HG02763 (cell line): ENCODE measurements around the gene ARHGAP31.
"Not testable (repeated sequence)": the region's sequence is repeated elsewhere in the genome, so short reads cannot be mapped to it uniquely, and the experiment has no call there.

Experiments
- ATAC-seq: cut with Tn5 transposase; IDR thresholded peaks from one replicate; pipeline ENCODE4 v1.9.1; 2021; ENCODE audit warnings: mild to moderate bottlenecking, moderate library complexity; ENCODE audit not compliant: unreplicated experiment

Gene ARHGAP31

DNA sequence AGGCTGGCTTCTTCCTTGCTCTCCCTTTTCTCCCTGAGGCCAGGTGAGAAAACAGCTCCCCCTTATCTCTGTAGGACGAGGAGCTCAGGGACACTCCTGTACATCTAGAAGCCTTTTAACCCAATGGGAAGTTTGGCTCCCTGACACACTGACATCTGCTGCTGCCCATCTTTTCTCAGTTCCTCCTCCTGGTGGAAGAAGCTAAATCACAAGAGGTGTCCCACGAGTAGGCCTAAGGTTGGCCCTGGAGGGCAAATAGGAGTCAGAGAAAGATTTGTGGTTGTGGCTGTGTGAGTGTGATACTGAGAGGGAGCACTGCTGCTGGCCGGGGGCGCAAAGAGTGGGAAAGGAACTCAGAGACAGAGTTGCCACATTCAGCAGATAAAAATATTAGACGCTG, 49.5 kb downstream of the ARHGAP31 start:
- ATAC-seq: peak; percentile 72

DNA sequence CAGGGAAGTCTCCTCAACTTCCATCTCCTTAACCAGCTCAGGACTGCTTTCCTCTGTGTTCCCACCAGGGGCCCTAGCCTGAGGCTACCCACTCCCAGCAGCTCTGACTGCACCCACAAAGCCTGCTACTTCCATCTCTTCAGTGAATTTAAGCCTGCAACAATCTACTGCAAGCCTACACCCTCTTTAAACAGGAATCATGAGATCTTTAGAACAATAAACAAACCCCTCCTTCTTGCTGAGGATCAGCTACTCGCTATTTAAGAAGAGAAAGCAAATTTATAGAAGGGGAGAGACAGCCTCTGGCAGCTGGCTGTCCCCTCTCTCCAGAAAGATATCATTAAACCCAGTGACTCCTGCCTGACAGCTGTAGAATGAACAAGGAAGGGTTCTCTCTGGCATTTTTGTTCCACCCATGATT, 51.9 kb downstream of the ARHGAP31 start:
- no peak for ATAC-seq

DNA sequence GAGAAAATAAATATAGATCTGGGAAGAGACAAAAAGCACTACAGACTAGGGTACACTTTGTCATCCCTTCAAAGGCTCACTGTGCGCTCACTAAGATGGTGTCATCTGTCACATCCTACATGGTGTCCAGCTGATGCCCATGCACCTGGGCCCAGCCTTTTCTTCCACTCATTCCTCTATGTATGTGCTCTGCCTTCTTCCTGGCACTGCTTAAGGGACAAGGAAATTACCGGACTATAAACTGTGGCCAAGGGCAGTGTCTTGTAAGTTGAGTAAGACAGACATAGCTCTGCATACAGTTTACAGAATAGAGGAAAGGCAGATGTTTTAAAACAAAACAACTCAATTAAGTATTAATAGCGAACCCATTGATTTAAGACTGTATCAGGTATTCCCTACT, 52.9 kb downstream of the ARHGAP31 start:
- no peak for ATAC-seq

DNA sequence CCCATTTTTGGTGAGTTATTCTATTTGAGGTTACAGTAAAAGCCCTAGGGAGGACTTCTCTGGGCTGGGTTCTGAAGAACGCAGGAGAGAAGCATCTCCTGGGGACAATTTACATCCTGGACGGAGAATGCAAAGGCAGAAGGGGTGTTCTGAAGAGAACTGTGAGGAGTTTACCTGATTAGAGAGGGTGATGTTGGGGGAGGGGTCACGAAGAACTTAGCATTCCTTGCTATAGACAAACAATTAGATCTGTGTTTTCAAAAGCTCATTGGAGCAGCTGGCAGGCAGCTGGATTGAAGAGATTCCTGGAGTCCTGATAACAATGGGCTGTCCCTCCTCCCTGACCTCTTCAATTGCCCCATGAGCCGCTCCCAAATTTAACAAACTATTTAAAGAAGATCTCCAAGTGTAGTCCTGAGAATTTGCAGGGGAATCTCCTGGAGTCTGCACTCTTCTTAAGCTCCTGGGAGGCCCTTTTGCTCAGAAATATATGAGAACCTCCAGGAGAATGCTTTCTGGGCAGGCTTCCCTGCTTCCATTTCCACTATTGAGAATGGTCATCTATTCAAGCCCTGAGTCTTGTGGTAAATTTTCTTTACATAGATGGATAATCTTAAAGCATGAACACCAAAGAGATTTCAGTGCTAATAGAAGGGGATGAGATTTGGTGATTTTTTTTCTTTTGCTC, 55.3 kb downstream of the ARHGAP31 start:
- ATAC-seq: no peak

DNA sequence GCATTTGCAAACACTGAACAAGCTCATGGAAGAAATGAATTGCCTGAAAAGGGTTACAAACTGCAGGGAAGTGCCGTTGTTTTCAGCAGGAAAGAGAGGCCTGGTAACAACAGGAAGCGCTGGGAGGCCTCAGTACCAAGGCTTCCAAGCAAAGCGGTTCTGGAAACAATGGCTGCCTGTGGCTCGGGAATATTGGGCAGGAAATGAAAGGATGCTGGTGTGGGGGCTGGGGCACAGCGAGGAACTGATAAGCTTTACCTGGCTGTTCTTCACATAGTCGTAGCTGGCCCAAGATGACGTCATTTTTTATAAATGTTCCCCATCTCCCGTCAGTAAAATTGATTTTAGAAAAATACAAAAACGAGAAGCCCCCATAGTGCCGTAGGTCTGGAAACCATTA, 55.9 kb downstream of the ARHGAP31 start:
- no peak for ATAC-seq

DNA sequence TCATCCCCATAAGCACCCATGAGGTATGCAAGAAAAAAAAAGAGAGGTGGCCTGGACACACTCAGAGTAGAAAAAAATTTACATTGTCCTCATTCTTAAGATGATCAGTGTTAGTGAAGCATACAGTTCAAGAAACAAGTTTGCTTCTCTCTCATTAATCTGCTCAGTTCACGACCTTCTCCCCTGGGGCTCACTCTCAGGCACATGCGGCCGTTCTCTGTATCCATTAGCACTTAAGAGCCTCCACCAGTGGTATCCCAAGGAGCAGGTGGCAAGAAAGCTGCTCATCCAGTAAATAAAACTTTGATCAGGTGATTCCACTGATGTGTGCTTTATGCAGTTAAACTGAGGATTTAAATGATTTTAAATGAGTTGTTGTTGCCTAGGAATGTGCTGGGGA, 57.4 kb downstream of the ARHGAP31 start:
- no peak for ATAC-seq

DNA sequence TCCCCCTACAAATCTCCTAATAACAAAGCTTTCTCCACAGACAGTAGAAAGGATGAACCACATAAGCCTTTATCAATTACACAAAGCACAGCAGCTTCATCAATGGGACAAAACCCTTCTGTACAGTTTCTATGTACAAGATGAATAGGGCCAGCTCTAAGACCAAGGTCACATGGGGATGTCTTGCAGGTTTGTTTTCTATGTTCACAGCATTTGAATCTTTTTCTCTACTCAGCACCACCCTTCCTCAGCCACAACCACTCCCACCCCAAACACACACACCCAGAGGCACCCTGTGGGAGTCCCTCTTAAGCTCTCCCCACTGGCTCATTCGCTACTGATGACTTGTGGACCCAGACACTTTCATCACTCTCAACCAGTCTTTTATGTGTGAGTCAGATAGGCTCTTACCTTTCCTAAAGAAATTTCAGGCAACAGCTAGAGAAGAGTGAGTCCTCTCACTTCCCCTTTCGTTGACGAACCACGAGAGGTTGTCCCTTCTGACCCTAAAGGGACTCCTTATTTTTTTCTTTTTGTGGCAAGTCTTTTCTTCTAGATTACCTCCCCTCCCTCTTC, 57.9 kb downstream of the ARHGAP31 start:
- peak; percentile 98 for ATAC-seq

DNA sequence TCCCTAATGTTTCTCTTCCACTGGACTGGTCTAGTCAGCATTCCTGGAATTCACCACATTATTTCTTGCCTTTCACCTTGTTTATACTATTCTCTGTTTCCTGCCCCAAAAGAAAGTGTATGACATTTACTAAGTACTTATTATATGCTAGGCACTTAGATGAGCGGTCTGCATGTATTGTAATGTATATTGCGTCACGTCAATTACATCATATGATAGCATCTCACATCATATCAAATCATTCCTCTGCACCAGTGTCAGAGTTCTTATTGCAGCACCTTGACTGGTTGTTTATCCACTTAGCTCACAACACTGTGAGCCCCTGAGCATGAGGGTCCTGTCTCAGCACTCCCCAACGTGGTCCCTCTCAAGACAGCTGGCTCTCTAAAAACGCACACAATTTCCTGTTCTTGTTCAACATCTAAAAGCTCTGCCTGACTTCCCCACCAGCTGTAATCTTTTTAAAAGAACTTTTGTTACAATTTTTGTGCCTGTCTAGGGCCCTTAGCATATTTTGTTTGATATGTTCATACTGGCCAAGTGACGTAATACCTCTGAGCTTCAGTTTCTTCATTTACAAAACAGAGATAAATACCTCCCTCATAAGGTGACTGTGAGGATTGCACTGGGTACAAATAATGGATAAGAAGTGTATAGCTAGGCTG, 58.8 kb downstream of the ARHGAP31 start:
- ATAC-seq: no peak

DNA sequence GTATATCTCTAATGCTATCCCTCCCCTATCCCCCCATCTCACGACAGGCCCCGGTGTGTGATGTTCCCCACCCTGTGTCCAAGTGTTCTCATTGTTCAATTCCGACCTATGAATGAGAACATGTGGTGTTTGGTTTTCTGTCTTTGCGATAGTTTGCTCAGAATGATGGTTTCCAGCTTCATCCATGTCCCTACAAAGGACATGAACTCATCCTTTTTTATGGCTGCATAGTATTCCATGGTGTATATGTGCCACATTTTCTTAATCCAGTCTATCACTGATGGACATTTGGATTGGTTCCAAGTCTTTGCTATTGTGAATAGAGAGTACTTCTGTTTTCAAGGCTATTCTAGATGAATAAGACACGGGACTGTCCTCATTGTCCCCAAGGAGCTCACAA, 61.4 kb downstream of the ARHGAP31 start:
- not testable (repeated sequence) for ATAC-seq

DNA sequence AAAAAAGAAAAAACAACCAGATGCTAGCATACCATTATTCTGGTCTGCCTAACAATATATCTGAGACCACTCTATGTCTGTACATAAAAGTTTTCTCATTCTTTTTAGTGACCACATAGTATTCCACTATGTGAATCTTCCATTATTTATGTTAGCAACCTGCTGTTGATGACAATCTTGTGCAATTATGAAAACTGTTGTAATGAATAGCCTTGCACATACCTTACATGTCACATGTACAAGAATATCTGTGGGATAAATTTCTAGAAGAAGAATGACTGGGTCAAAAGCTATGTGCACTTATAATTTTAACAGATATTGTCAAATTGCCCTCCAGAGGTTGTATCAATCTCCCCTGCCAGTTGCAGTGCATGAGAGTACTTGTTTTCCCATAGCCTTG, 62.5 kb downstream of the ARHGAP31 start:
- ATAC-seq: no peak

DNA sequence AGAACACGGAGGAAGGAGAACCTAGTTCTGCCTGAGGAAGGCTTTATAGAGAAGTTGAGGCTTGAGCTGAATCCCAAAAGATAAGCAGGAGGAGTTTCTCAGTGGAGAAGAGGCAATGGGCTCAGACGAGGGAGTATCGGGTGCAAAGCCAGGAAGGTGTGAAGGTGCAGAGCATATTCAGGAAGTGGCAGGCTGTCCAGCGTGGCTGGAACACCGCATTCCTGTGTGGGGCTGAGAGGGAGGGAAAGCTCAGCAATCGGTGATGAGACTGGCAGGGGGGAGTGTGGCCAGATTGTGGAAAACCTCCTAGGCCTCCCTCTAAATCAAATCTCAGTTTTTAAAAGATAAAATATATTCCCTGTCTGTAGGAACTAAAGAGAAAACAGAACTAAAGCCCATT, 63.0 kb downstream of the ARHGAP31 start:
- ATAC-seq: no peak

DNA sequence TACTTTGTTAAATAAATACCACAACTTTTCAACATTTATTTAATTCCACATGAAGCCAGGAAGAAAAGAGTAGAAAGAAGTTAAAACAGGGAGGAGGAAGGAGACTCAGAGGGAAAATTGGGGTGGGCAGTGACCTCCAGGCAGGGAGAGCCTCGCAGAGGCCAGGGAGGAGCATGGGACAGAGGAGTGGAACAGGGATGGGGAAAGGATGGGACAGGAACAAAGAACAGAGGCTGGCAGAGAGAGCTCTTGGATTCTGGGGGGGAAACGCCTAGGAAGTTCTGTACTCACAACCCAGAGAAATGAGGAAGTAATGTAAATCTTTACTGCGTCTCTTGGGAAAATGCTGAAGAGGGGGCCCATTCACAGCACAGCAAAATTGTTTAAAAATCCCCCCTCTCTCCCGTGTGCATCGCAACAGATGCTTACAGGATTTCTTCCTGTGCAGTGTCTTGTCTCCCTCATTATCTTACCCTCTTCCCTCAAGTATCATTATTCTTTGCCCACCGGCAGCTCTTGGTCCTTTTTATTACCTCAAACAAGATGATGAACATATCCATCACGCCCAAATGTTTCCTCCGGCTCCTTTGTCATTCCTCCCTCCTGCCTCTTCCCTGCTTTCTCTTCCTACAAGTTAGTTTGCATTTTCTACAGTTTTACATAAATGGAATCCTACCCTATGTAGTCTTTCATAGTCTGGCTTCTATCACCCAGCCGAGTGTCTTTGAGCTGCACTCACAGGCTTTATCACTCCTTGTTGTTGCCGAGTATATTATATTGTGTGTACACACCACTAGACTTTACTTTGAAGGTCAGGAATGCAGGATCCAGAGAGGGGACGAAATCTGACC, 65.5 kb downstream of the ARHGAP31 start:
- ATAC-seq: no peak

DNA sequence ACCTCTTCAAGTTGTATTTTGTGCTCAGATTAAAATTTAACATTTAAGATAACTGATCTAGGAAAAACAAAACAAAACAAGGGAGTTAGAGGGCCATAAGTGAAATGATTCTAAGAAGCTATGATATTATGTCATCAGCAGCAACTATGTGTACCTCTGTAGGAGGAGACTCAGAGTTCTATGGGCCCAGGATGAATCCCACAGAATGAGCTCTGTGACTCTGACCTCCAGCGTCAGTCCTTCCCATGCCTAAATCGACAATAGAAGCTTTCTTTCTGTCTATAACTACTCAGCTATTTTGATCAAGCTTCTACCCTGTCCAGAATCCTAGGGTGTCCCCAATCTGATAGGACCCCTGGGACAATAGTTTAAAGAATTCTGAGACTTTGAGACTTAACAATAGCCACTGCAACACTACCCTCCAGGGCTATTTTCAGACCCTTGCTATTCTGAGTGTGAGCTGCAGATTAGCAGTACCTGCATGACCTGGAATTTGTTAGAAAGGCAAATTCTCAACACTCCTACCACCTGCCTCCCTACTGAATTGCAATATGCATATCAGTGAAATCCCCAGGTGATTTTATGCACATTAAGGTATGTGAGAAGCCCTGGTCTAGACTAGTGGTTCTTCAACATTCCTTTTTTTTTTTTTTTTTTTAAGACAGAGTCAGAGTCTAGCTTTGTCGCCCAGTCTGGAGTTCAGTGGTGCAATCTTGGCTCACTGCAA, 66.7 kb downstream of the ARHGAP31 start:
- ATAC-seq: no peak

DNA sequence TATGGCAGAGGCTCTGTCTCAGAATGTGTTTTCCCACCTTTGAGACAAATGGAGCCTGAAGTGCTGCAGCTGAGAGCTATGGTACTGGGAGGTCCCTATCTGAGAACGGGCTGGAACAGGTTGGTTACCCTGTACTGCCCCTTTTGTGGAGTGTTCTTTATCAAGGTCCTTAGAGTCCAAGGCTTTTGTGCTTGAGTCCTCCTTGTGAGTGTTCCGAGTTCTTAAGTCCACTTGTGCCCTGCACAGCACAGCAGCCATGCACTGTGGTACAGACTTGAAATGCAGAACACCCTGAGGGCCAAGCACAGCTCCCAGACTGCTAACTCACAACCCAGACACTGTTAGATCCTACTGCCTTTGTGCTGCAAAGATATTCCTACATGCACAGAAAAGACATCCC, 67.8 kb downstream of the ARHGAP31 start:
- ATAC-seq: no peak

DNA sequence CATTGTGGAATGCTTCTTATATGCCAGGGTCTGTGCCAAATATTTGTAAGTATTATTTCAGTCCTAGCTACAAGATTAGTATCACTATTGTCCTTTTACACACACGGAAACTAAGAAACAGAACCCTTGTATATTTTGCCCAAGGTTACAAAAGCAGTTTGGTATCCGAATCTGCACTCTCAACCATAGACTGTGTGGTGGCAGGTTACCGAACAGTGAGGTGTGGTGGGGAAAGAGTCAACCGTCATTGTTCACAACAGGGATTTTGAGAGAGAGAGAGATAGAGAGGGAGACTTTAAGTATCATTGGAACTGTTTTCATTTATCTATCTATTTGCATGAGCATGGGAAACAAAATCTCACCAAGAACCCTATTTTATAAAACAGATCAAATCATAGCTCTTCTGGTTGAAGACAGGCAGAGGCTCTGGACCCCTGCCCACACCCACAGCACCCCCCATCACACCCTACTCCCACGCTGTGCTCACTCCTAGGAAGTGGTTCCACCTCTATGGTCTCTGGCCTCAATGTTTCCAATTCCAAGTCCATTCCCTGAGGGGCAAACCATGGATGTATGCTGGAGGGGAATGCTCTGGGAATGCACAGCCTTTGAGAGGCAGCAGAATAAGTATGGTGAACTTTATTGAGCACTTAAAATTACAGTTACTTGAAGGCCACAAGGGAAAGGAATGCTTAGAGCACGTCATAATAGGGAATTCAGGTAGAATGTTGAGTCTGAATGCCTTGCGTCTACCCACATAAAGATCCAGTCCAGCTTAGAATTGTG, 69.0 kb downstream of the ARHGAP31 start:
- ATAC-seq: no peak

DNA sequence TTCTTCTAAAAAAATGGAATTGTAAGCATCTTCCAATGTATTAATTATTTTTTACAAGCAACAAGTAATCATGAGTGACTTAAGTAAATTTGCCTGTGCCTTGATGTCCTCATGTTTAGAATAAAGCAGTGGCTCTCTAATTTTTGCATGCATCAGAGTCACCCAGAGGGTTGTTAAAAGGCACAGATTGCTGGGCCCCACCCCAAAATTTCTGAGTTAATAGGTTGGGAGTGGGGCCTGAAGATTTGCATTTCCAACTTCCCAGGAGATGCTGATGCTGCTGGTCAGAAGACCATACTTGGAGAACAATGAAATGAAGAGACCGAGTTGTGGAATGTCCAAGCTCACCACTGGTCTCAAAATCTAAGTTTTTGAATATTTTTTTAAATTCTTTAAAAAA, 70.2 kb downstream of the ARHGAP31 start:
- ATAC-seq: no peak

DNA sequence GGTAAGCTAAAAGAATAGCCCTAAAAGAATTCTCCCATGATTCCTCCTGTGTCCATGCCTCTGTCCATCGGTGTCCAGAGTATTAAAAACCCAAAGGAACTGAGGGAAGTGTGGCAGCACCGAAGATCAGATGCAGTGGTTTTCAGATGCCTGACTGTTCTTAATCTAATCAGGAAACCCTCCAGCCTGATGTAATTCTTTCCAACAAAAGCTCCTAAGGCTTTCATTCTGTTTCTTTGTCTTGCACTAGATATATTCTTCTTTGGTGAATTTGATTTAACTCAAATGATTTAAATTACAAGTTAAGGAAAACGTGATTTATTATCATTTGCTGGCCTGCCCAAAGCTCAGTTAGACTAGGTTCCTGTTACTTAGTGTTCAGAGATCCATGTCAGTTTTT, 71.2 kb downstream of the ARHGAP31 start:
- ATAC-seq: no peak

DNA sequence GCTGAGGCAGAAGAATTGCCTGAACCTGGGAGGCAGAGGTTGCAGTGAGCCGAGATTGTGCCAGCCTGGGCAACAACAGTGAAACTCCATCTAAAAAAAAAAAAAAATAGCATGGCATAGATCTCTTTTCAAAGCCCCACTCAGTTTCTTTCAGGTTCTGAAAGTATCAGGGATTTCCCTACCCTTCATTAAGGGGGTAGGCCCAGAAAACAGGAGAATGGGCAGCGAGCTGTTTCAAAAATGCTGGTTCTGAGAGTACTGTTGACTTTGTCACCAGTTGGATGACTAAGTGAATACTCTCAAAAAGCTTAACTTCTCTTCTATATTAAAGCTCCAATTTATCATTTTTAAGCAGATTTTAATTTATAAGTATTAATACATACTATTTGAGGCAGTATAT, 72.8 kb downstream of the ARHGAP31 start:
- ATAC-seq: no peak

DNA sequence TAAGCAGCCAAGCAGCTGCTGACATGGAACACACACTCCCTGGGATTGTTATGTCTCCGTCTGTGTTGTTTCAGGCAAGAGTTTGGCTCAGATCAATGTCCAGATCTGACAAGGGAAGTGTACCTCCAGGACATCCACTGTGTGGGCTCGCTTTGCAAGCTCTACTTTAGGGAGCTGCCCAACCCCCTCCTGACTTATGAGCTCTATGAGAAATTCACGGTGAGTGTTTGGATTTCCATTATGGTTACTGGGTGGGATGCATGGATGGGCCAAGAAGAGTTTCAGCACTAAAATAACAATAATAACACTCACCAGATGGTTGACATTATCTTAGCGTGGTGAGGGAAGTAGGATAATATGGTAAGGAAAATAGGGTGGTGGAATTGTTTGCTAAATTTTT, 74.1 kb downstream of the ARHGAP31 start:
- no peak for ATAC-seq

DNA sequence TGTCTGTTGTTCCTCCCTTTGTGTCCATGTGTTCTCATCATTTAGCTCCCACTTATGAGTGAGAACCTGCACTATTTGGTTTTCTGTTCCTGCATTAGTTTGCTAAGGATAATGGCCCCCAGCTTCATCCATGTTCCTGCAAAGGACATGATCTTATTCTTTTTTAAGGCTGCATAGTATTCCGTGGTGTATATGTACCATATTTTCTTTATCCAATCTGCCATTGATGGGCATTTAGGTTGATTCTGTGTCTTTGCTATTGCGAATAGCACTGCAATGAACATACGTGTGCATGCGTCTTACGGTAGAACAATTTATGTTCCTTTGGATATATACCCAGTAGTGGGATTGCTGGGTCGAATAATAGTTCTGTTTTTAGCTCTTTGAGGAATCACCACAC, 77.6 kb downstream of the ARHGAP31 start:
- not testable (repeated sequence) for ATAC-seq
